H54 (cell line): ENCODE measurements around the gene ATG3.
"Not testable (repeated sequence)": the region's sequence is repeated elsewhere in the genome, so short reads cannot be mapped to it uniquely, and the experiment has no call there.

Experiments
- DNase-seq: peaks from one replicate; pipeline ENCODE4 v3.0.0; 2011; ENCODE audit warnings: low spot score, mixed read lengths; ENCODE audit not compliant: insufficient read length
- FAIRE-seq: peaks from 3 replicates; lab custom pipeline; 2011; peaks lifted over from hg19 to GRCh38; lab: Jason Lieb, UNC
- POLR2A ChIP-seq: IDR thresholded peaks from 2 replicates; pipeline ENCODE4 v1.6.1; 2011; ENCODE audit warnings: low read depth, mild to moderate bottlenecking, low read length

Gene ATG3

DNA sequence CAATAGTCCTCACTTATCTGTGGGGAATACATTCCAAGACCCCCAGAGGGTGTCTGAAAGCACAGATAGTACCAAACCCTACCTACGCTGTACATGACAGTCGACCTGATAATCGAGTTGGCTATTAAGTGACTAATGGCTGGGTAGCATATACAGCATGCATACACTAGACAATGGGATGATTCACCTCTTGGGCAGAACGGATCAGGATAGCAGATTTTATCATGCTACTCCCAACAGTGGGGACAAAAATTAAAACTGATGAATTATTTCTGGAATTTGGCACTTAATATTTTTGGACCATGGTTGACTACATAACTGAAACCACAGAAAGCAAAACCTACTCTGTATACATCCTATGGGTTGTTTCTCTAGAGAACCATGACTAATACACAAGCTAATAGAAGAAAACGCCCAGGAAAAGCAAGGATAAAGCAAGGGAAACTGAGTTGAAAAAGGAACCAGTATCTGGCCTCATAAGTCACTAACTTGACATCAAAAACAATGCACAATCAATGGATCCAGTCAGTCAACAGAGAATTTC is 15.5 kb downstream of the ATG3 start:
- DNase-seq (no peak), FAIRE-seq (peak; percentile 84)
- no peak for TF ChIP-seq POLR2A

- TF ChIP-seq POLR2A, result no peak
- DNase-seq (no peak), FAIRE-seq (peak; percentile 84)
These were observed 21.7 kb downstream of the ATG3 start for GRCh38 chr3:112539825-112540650.

DNA sequence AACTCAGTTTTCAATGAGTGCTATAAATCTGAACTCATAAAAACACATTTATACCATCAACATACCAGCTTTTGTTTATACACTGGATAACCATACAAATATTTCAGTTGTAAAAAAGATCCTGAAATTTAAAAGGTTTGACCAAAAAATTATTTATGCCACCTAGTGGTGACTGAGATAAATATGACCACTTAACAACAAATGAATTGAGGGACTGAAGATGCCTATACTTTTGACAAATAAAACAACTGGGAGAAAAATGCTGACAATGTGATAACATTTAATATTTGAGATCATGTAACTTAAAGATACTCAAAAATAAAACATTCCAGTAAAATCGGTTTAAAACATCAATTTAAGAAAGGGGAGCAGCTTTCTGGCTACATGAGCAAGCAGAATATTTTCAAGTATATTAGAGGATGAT is 30.4 kb downstream of the ATG3 start:
- no peak for TF ChIP-seq POLR2A
- no peak for DNase-seq
- FAIRE-seq, result peak; percentile 23

GRCh38 chr3:112530573-112530972 is 31.2 kb downstream of the ATG3 start:
- FAIRE-seq, result no peak
- TF ChIP-seq POLR2A, result no peak
- DNase-seq, result no peak

GRCh38 chr3:112524127-112524526 is 37.6 kb downstream of the ATG3 start:
- not testable (repeated sequence) for DNase-seq

DNA sequence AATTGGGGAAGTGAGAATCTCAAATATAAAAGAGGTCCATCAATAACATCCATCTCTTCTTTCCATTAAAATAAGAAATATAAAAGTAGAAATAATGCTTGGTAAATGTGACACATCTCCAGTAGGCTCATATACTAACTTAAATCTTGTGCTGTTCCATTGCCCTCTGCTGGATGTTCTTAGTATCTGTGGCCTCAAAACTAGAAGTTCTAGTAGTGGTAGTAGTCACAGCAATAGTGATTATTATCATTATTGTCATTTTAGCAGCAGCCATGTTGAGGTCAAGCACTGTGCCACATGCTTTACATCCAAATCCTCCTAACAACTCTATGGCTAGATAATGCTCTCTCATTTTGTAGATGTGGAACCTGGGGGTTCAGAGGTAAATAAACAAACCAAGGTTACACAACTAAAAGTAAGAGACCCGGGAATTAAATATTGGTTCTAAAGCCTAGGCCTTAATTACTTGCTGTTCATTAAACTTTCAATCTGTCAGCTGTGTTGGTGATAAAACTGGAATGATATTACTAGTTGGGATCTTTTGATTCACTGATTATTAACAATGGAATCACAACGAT is 42.2 kb downstream of the ATG3 start:
- TF ChIP-seq POLR2A, result no peak
- peak; percentile 15 for DNase-seq
- peak; percentile 60 for FAIRE-seq

More at GRCh38 chr3:112524127-112524526, 37.6 kb downstream of the ATG3 start:
- FAIRE-seq, result not testable (repeated sequence)

- DNase-seq, FAIRE-seq: not testable (repeated sequence)
These were observed 42.8 kb downstream of the ATG3 start for GRCh38 chr3:112518970-112519369.

DNA sequence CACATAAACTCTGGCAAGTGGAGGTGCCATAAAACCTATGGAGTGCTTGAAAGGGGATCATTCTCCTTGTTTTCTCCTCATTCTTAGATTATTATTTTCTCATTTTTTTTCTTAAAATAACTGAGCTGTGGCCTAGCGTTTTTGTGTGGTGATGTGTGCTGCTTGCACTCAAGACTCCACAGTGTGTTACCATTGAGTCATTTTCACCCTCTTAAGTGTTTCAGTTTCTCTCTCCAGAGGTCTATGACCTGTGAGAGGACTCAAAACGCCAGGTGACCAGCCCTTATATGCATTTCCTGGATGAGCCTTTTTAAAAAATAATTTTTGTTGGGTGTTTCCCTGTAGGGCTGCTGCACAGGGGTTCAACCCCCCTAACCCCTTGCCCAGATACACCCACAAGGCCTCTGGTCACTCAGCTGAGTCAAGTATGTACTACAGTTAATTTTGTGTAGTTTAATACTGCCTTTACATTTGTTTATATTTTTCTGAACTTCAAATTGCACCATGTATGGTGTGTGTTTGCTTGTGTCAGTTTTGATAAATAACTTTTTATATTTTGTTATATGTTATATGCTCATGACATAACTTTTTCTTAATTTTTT is 47.1 kb downstream of the ATG3 start:
- no peak for DNase-seq
- no peak for TF ChIP-seq POLR2A
- no peak for FAIRE-seq

DNA sequence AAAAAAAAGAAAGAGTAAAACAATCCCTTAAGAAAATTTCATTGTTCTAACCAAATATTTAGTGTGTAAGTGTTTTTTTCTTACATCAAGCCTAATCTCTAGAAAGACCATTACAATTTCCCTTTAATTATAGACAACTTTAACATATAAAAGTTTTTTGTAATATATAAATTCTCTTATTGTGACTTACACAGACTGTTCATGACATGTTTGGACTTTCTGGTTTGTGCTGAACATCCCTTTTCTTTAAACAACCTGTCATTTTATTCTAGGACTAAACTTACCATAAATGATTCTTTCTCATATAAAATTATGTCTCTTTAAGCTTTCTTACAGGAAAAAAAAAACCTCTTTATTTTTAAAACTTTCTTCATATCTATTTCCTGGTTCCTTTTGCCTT is 49.4 kb downstream of the ATG3 start:
- no peak for FAIRE-seq
- DNase-seq, result no peak
- TF ChIP-seq POLR2A, result no peak

- FAIRE-seq (no peak), DNase-seq (no peak)
- TF ChIP-seq POLR2A, result no peak
These were observed 52.9 kb downstream of the ATG3 start for GRCh38 chr3:112508860-112509259.

GRCh38 chr3:112508261-112508660 is 53.5 kb downstream of the ATG3 start:
- FAIRE-seq (no peak), DNase-seq (no peak)
- TF ChIP-seq POLR2A, result no peak

GRCh38 chr3:112505907-112506306 is 55.9 kb downstream of the ATG3 start:
- no peak for TF ChIP-seq POLR2A
- DNase-seq (no peak), FAIRE-seq (no peak)

DNA sequence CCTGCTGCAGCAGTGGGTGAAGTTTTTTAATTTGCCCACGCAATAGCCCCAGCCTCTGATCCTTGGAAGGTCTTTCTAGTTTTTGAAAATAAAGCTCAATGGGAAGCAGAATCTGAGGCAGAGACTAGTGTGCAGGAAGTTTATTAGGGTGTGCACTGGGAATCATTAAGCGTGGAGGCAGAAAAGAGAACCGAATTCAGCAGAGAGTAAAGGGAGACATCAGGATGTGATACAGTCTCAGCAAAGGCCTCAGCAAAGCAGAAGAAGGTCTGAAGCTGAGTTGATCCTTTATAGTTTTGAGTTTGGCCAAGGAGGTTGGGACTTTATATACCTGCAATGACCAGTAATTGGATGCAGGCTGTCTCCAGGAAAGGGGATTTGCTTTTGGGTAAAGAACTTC is 57.6 kb downstream of the ATG3 start:
- DNase-seq, result no peak
- TF ChIP-seq POLR2A, result no peak
- FAIRE-seq, result no peak

- TF ChIP-seq POLR2A, result no peak
- no peak for DNase-seq
- no peak for FAIRE-seq
These were observed 58.3 kb downstream of the ATG3 start for GRCh38 chr3:112503304-112503972.
